ENCODE data around the gene OR5K2. TPM values are rescaled to one million over a fixed set of nuclear protein-coding genes. Genes with fewer than 3 reads are reported as not detected.

The OR5K2 gene
- polyA plus RNA-seq, 3 donors from 2014 or later = not detected

DNA sequence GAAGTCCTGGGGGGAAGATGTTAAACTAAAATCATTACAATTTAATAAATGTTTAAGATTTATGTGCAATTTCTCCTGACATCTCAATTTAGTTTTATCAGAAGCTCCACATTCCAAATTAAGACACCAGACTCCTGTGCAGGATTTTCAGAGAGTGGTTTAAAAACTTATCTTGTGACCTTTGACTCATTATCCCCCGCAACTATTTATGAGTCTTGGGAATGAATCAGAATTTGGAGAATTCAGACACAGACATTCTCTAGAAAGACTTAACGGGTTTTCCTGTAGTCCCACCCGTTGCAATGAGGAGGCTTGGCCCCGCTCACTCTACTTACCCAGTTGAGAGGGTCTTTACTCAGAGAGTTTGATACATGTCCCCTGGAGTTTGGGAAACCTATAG, 7.1 kb downstream of the OR5K2 start:
- no peaks in the 10 kb centered on the region for H3K4me1 Mint-ChIP-seq
- H3K27ac Mint-ChIP-seq = no peak overlapping the region
- DNase-seq = no peak
- no peaks in the 10 kb centered on the region for H3K27me3 Mint-ChIP-seq (ENCODE audit: low read depth in 3 of 3)
- no peaks in the 10 kb centered on the region for H3K9me3 Mint-ChIP-seq
- peaks cover 13 to 23% (median 20%) of the 10 kb centered on the region in 3 donors for H3K36me3 Mint-ChIP-seq
- no peak overlapping the region for H3K4me3 Mint-ChIP-seq

DNA sequence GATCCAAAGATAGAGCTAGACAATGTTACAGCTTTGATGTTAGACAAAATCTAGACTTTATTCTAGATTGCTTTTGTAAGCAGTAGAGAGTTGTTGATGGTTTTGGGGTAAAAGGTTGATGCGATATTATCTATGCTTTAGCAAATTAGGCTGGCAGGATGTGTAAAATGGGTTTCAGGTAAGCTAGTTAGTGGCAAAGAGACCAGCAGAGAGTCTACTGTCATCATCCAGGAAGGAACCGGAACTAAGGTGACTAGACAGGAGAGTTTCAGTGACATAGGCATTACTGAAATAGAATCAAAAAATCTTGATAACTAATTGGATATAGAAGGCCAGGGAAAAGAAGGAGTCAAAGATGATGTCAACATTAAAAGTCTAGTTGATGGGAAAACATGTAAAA, 11.1 kb downstream of the OR5K2 start:
- Mint-ChIP-seq H3K27me3 (ENCODE audit: low read depth in 3 of 3) (no peaks in the 10 kb centered on the region), H3K4me3 (no peak overlapping the region), H3K36me3 (peaks cover 18 to 35% (median 31%) of the 10 kb centered on the region in 3 donors), H3K9me3 (no peaks in the 10 kb centered on the region), H3K4me1 (peaks cover 0 to 7% of the 10 kb centered on the region in 2 donors), H3K27ac (peak overlapping the region in 1 of 6 donors; percentile 4)
- DNase-seq = no peak

GRCh38 chr3:98512576-98512975, 15.1 kb downstream of the OR5K2 start:
- peaks cover 0 to 1% (median 0%) of the 10 kb centered on the region in 3 donors for H3K27me3 Mint-ChIP-seq (ENCODE audit: low read depth in 3 of 3)
- peak overlapping the region in 2 of 6 donors; percentile 59 to 72 for H3K27ac Mint-ChIP-seq
- H3K4me3 Mint-ChIP-seq = peak overlapping the region in 1 of 5 donors; percentile 3
- no peaks in the 10 kb centered on the region for H3K9me3 Mint-ChIP-seq
- DNase-seq = no peak
- H3K4me1 Mint-ChIP-seq = peaks cover 8 to 36% of the 10 kb centered on the region in 2 donors
- peaks cover 16 to 44% (median 28%) of the 10 kb centered on the region in 3 donors for H3K36me3 Mint-ChIP-seq

DNA sequence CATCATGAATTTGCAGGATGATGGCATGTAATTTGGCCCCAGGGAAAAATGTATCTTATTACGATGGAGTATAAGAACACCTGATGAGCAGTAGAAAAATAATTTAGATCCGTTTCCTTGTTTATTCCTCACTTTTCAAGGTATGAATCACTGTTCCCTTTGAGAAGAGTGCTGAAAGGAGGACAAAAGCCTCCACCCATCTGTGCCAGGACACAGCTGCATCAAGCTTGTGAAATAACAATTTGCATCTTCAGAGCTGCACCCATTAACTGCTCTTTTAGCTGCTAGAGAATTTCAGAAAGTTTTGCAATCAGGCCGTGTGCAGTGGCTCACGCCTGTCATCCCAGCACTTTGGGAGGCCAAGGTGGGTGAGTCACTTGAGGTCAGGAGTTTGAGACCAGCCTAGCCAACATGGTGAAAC, 15.6 kb downstream of the OR5K2 start:
- H3K27ac Mint-ChIP-seq = no peak overlapping the region
- H3K4me1 Mint-ChIP-seq = peaks cover 11 to 42% of the 10 kb centered on the region in 2 donors
- peaks cover 0 to 1% (median 0%) of the 10 kb centered on the region in 3 donors for H3K27me3 Mint-ChIP-seq (ENCODE audit: low read depth in 3 of 3)
- no peaks in the 10 kb centered on the region for H3K9me3 Mint-ChIP-seq
- peaks cover 13 to 44% (median 25%) of the 10 kb centered on the region in 3 donors for H3K36me3 Mint-ChIP-seq
- H3K4me3 Mint-ChIP-seq = no peak overlapping the region
- no peak for DNase-seq

GRCh38 chr3:98513736-98514135, 16.3 kb downstream of the OR5K2 start:
- no peak overlapping the region for H3K4me3 Mint-ChIP-seq
- DNase-seq = no peak
- peaks cover 0 to 1% (median 0%) of the 10 kb centered on the region in 3 donors for H3K27me3 Mint-ChIP-seq (ENCODE audit: low read depth in 3 of 3)
- peaks cover 18 to 48% of the 10 kb centered on the region in 2 donors for H3K4me1 Mint-ChIP-seq
- peaks cover 12 to 45% (median 19%) of the 10 kb centered on the region in 3 donors for H3K36me3 Mint-ChIP-seq
- H3K9me3 Mint-ChIP-seq = no peaks in the 10 kb centered on the region
- H3K27ac Mint-ChIP-seq = peak overlapping the region in 1 of 6 donors; percentile 31

- no peak overlapping the region for H3K4me3 Mint-ChIP-seq
- peaks cover 8 to 46% (median 15%) of the 10 kb centered on the region in 3 donors for H3K36me3 Mint-ChIP-seq
- peaks cover 0 to 1% (median 0%) of the 10 kb centered on the region in 3 donors for H3K27me3 Mint-ChIP-seq (ENCODE audit: low read depth in 3 of 3)
- no peak for DNase-seq
- H3K4me1 Mint-ChIP-seq = peaks cover 30 to 60% of the 10 kb centered on the region in 2 donors
- H3K9me3 Mint-ChIP-seq = no peaks in the 10 kb centered on the region
- peak overlapping the region in 3 of 6 donors; percentile 17 to 49 (median 21) for H3K27ac Mint-ChIP-seq
Measured at GRCh38 chr3:98514948-98515347, 17.5 kb downstream of the OR5K2 start.

DNA sequence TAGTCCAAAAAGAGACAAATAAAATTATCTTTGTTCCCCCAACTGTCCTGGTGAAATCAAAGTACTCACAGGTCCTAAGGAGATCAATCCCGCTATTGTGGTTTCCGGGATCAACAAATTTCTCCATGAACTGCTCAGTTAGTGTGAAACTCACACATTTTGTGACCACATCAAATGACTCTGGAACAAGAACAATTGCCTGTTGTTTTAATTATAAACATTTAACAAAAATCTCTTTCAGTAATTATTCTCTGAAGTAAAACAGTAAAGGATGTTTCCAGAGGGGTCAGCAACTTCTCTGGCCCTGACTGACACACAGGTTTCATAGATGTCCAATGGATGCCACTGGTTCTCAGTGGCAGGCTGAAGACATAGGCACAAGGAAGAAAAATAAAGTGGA, 21.3 kb downstream of the OR5K2 start:
- Mint-ChIP-seq H3K27ac (peak overlapping the region in 5 of 6 donors; percentile 36 to 80 (median 65)), H3K4me1 (peaks cover 57 to 85% of the 10 kb centered on the region in 2 donors)

DNA sequence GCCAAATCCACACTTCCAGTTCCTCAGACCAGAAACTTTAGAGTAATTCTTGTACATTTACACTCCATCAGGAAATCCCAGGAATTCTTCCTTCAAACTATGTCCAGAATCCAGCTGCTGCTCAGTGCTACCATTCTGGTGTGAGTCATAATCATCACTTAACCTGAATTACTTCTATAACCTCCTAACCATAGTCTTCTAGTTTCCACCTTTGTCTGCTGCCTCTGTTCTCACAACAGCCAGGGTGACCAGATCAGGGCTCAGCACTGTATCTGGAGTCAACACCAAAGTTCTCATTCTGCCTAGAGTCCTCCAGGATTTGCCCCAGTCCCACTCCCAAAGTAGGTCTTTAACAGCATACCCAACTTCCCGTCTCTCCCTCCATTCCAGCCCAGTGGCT, 21.9 kb downstream of the OR5K2 start:
- Mint-ChIP-seq H3K4me1 (peaks cover 57 to 85% of the 10 kb centered on the region in 2 donors), H3K9me3 (no peaks in the 10 kb centered on the region), H3K27me3 (ENCODE audit: low read depth in 3 of 3) (peaks cover 4 to 6% (median 5%) of the 10 kb centered on the region in 3 donors), H3K4me3 (peak overlapping the region in 3 of 5 donors; percentile 8 to 52 (median 45)), H3K27ac (peak overlapping the region; percentile 41 to 80 (median 62)), H3K36me3 (peaks cover 8 to 39% (median 8%) of the 10 kb centered on the region in 3 donors)
- DNase-seq = no peak

More for the DNA sequence above, 21.3 kb downstream of the OR5K2 start:
- H3K4me3 Mint-ChIP-seq = no peak overlapping the region
- H3K9me3 Mint-ChIP-seq = no peaks in the 10 kb centered on the region
- H3K27me3 Mint-ChIP-seq (ENCODE audit: low read depth in 3 of 3) = peaks cover 4 to 6% (median 5%) of the 10 kb centered on the region in 3 donors
- no peak for DNase-seq
- peaks cover 8 to 39% (median 8%) of the 10 kb centered on the region in 3 donors for H3K36me3 Mint-ChIP-seq

- H3K36me3 Mint-ChIP-seq = peaks cover 3 to 21% (median 4%) of the 10 kb centered on the region in 3 donors
- no peaks in the 10 kb centered on the region for H3K9me3 Mint-ChIP-seq
- peaks cover 4 to 9% (median 4%) of the 10 kb centered on the region in 3 donors for H3K27me3 Mint-ChIP-seq (ENCODE audit: low read depth in 3 of 3)
- peak overlapping the region; percentile 89 to 98 (median 93) for H3K27ac Mint-ChIP-seq
- DNase-seq = peak; percentile 44 to 49 (median 48)
- H3K4me3 Mint-ChIP-seq = peak overlapping the region; percentile 90 to 98 (median 96)
- H3K4me1 Mint-ChIP-seq = peaks cover 65 to 74% of the 10 kb centered on the region in 2 donors
Measured at GRCh38 chr3:98521897-98522543, 24.5 kb downstream of the OR5K2 start.

- peaks cover 3 to 21% (median 4%) of the 10 kb centered on the region in 3 donors for H3K36me3 Mint-ChIP-seq
- peaks cover 4 to 9% (median 4%) of the 10 kb centered on the region in 3 donors for H3K27me3 Mint-ChIP-seq (ENCODE audit: low read depth in 3 of 3)
- H3K9me3 Mint-ChIP-seq = no peaks in the 10 kb centered on the region
- peak; percentile 91 to 92 (median 91) for DNase-seq
- H3K27ac Mint-ChIP-seq = peak within 1 kb of the TSS; percentile 92 to 100 (median 96)
- H3K4me3 Mint-ChIP-seq = peak within 1 kb of the TSS; percentile 90 to 99 (median 96)
- H3K4me1 Mint-ChIP-seq = peaks cover 64 to 67% of the 10 kb centered on the region in 2 donors
Measured at GRCh38 chr3:98522544-98523281, 25.2 kb downstream of the OR5K2 start, which contains the start of gene CLDND1. TSS of gene CLDND1 (minus strand) at chr3:98522902. CDS start at chr3:98521424, 1,478 bp downstream.

- Mint-ChIP-seq H3K27ac (peak overlapping the region in 5 of 6 donors; percentile 70 to 87 (median 85)), H3K4me3 (peak overlapping the region in 3 of 5 donors; percentile 30 to 57 (median 34)), H3K36me3 (peaks cover 3 to 7% (median 4%) of the 10 kb centered on the region in 3 donors), H3K27me3 (ENCODE audit: low read depth in 3 of 3) (peaks cover 4 to 9% (median 4%) of the 10 kb centered on the region in 3 donors), H3K9me3 (no peaks in the 10 kb centered on the region), H3K4me1 (peaks cover 39% of the 10 kb centered on the region in 2 donors)
- DNase-seq = peak; percentile 57 to 64 (median 61)
Measured at GRCh38 chr3:98525494-98525893, 28.0 kb downstream of the OR5K2 start.

DNA sequence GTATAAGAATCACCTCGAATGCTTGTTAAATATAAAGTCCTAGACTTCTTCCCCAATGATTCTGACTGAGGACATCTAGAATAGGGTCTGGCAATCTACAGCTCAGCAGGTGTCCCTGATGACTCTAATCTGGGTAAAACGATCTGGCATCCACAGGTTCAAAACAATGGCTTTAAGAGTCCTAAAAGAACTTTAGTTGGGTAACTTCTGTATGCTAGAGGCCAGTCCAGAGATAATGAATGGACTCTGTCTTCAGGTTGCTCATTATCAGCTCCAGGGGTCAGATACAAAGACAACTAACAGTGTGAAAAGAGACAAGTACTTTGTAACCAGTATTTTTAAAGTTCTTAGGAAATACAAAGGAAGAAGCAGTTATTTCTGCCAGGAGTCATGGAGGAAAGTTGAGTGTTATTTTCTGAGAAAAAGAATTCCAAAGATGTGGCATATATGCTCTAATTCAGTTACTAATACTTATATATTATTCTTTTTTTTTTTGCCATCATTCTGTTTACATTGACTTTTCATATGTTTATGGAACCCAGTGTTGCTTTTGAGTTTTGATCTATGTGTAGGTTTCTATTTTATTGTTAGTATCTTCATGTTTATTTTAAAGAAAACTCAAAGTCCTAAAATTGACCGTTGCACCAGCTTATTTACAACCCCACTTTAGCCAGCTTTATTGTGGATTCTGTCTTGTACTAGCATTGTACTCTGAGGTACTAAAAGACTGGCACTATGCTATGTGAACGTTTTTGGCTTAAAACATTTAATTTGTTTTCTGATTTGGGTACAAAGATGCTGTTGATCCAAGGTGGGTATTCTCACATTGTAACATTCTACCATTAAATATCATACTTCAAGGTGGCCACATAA, 31.2 kb downstream of the OR5K2 start:
- DNase-seq = no peak
- Mint-ChIP-seq H3K4me3 (no peak overlapping the region), H3K36me3 (no peaks in the 10 kb centered on the region), H3K4me1 (peaks cover 13 to 16% of the 10 kb centered on the region in 2 donors), H3K9me3 (no peaks in the 10 kb centered on the region), H3K27me3 (ENCODE audit: low read depth in 3 of 3) (peaks cover 0 to 4% (median 0%) of the 10 kb centered on the region in 3 donors), H3K27ac (no peak overlapping the region)
